C4-2B (cell line): ENCODE data around the gene MAD2L1BP.

Source experiments
- ZFX ChIP-seq: fragments of 450-650 bp; IDR thresholded peaks from 2 replicates; pipeline ENCODE4 v1.6.1; 2017
- TF ChIP-seq, protein P1 (sequence below): fragments of 450-650 bp; conservative IDR thresholded peaks from 2 replicates; pipeline ENCODE4 v1.5.1; 2017; ENCODE audit warnings: mild to moderate bottlenecking

DNA sequence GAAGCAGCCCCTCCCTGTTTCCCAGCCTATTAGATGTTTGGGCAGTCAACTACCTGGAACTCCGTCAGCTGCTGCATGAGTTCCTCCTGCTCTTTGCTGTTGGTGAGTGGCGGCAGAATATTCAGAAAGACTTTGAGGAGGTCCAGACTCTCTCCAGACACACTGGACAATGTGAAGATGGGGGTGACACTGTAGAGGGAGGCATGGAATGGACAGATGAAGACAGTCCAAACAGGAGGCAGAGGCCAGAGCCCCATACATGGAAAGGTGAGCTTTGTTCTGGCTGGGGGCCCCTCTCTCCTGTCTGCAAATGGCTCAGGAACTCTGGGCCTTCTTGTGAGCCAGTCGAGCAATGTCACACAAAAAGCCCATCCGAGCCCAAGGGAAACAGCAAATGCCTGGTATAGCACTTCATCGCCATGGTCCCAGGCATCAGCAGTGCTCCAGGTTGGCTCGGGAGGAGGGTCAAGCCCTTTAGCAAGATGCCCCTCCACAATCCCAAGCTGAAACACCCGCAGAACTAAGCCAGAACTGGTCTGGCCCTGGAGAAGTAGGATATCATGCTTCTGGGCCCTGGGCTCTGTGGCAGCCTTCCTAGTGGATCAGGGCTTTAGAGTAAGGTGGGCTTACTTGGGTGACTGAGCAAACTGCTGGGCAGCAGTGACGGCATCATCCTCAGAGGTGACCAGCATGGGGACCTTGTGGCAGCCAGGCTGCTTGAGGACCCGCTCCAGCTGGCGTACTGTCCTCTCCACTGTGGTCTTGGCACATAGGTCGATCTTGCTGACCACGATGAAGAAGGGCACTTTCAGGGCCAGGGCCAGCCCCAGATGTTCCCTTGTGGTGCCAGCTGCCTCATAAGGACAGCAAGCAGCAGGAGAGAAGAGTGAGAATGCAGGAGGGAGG is 11.5 kb upstream of the MAD2L1BP start:
- TF ChIP-seq, protein P1, sequence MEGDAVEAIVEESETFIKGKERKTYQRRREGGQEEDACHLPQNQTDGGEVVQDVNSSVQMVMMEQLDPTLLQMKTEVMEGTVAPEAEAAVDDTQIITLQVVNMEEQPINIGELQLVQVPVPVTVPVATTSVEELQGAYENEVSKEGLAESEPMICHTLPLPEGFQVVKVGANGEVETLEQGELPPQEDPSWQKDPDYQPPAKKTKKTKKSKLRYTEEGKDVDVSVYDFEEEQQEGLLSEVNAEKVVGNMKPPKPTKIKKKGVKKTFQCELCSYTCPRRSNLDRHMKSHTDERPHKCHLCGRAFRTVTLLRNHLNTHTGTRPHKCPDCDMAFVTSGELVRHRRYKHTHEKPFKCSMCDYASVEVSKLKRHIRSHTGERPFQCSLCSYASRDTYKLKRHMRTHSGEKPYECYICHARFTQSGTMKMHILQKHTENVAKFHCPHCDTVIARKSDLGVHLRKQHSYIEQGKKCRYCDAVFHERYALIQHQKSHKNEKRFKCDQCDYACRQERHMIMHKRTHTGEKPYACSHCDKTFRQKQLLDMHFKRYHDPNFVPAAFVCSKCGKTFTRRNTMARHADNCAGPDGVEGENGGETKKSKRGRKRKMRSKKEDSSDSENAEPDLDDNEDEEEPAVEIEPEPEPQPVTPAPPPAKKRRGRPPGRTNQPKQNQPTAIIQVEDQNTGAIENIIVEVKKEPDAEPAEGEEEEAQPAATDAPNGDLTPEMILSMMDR = no peak
- TF ChIP-seq ZFX = no peak
